Stimulated activated CD4-positive, alpha-beta T cell treated with anti-CD3 and anti-CD28 coated beads, TNF-alpha, amount 100 ng/mL, for 24 hours (primary cell): ENCODE measurements around the gene SOHLH1.
"Not testable (repeated sequence)": the region's sequence is repeated elsewhere in the genome, so short reads cannot be mapped to it uniquely, and the experiment has no call there.

ENCODE experiments used
- DNase-seq, 3 experiments: peaks; one replicate each; pipeline ENCODE4 v3.0.0-alpha.2; 2020; ENCODE audit warnings: low read depth in 3 of 3

SOHLH1 gene

GRCh38 chr9:135678236-135679017 lies 20.9 kb downstream of the SOHLH1 start:
- DNase-seq: no peak

GRCh38 chr9:135677641-135678168 lies 21.6 kb downstream of the SOHLH1 start:
- no peak for DNase-seq

GRCh38 chr9:135676891-135677290 lies 22.4 kb downstream of the SOHLH1 start:
- no peak for DNase-seq

GRCh38 chr9:135674977-135675376 lies 24.3 kb downstream of the SOHLH1 start:
- no peak for DNase-seq

GRCh38 chr9:135673941-135674340 lies 25.3 kb downstream of the SOHLH1 start:
- DNase-seq: no peak

GRCh38 chr9:135672786-135673185 lies 26.5 kb downstream of the SOHLH1 start:
- DNase-seq: not testable (repeated sequence)

- no peak for DNase-seq
These were observed 27.7 kb downstream of the SOHLH1 start for GRCh38 chr9:135671591-135672041.

GRCh38 chr9:135670721-135671590 lies 28.3 kb downstream of the SOHLH1 start:
- no peak for DNase-seq

GRCh38 chr9:135669616-135670285 lies 29.5 kb downstream of the SOHLH1 start:
- DNase-seq: no peak

- not testable (repeated sequence) for DNase-seq
These were observed 30.3 kb downstream of the SOHLH1 start for GRCh38 chr9:135669018-135669417.

GRCh38 chr9:135667463-135668001 lies 31.7 kb downstream of the SOHLH1 start:
- no peak for DNase-seq

GRCh38 chr9:135666534-135667462 lies 32.5 kb downstream of the SOHLH1 start:
- DNase-seq: no peak

- DNase-seq: no peak
These were observed 33.5 kb downstream of the SOHLH1 start for GRCh38 chr9:135665795-135666189.

- DNase-seq: no peak
These were observed 34.2 kb downstream of the SOHLH1 start for GRCh38 chr9:135664801-135665794.

GRCh38 chr9:135664266-135664665 lies 35.0 kb downstream of the SOHLH1 start:
- no peak for DNase-seq

- no peak for DNase-seq
These were observed 35.4 kb downstream of the SOHLH1 start for GRCh38 chr9:135663857-135664256.

GRCh38 chr9:135663451-135663770 lies 35.9 kb downstream of the SOHLH1 start:
- no peak for DNase-seq

GRCh38 chr9:135662758-135663450 lies 36.4 kb downstream of the SOHLH1 start, which contains the start of gene LCN9:
Gene LCN9, plus strand, starts transcription at chr9:135663309. Its CDS starts 13 bp downstream, at chr9:135663322.
- no peak for DNase-seq
